ENCODE data around the gene TMCO5A. TPM values are rescaled to one million over a fixed set of nuclear protein-coding genes. Genes with fewer than 3 reads are reported as not detected.
"Not testable (repeated sequence)": the region's sequence is repeated elsewhere in the genome, so short reads cannot be mapped to it uniquely, and the experiment has no call there.

TMCO5A gene
- total RNA-seq, 1 donor from 2014 or later: not detected

- Mint-ChIP-seq H3K36me3 (no peaks in the 10 kb centered on the region), H3K4me3 (no peak overlapping the region)
Observed at GRCh38 chr15:37932549-37932948, 1.9 kb upstream of the TMCO5A start.

GRCh38 chr15:37933666-37934065 is 774 bp upstream of the TMCO5A start:
- Mint-ChIP-seq H3K9me3 (peaks cover 4% of the 10 kb centered on the region), H3K36me3 (no peaks in the 10 kb centered on the region), H3K27ac (no peak overlapping the region), H3K4me3 (no peak overlapping the region), H3K27me3 (ENCODE audit: low read depth) (peaks cover 4% of the 10 kb centered on the region), H3K4me1 (peaks cover 14% of the 10 kb centered on the region)
- TF ChIP-seq, protein P1, sequence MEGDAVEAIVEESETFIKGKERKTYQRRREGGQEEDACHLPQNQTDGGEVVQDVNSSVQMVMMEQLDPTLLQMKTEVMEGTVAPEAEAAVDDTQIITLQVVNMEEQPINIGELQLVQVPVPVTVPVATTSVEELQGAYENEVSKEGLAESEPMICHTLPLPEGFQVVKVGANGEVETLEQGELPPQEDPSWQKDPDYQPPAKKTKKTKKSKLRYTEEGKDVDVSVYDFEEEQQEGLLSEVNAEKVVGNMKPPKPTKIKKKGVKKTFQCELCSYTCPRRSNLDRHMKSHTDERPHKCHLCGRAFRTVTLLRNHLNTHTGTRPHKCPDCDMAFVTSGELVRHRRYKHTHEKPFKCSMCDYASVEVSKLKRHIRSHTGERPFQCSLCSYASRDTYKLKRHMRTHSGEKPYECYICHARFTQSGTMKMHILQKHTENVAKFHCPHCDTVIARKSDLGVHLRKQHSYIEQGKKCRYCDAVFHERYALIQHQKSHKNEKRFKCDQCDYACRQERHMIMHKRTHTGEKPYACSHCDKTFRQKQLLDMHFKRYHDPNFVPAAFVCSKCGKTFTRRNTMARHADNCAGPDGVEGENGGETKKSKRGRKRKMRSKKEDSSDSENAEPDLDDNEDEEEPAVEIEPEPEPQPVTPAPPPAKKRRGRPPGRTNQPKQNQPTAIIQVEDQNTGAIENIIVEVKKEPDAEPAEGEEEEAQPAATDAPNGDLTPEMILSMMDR (IDR thresholded peaks at IDR 0.05; ENCODE audit: unreplicated experiment): no peak
- no peak for DNase-seq (ENCODE audit: low spot score in 2 of 2, unreplicated experiment in 2 of 2)

More at GRCh38 chr15:37932549-37932948, 1.9 kb upstream of the TMCO5A start:
- Mint-ChIP-seq H3K4me1 (peaks cover 20% of the 10 kb centered on the region), H3K9me3 (peaks cover 4% of the 10 kb centered on the region), H3K27ac (no peak overlapping the region), H3K27me3 (ENCODE audit: low read depth) (peaks cover 4% of the 10 kb centered on the region)
- no peak for DNase-seq (ENCODE audit: low spot score in 2 of 2, unreplicated experiment in 2 of 2)
- TF ChIP-seq, protein P1 (IDR thresholded peaks at IDR 0.05; ENCODE audit: unreplicated experiment): no peak

DNA sequence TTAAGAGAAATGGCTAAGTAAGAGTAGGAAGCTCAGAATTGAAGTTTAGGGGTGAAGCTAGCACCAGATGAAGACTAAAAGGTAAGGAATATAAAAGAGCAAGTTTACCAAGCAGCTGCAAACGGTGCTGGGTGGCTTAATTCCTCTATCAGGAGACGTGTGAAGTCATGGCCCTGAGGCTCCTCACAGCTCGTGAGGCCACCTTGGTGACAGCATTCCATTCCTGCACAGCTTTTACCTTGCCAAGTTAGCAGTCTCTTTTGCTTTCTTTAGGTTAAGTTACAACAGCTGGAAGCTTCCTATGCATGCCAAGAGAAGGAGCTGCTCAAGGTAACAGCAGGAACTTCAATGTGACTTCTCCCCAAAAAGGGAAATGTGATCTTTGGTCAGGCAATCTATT is 6.4 kb downstream of the TMCO5A start:
- Mint-ChIP-seq H3K4me1 (no peaks in the 10 kb centered on the region), H3K4me3 (no peak overlapping the region), H3K9me3 (peaks cover 5% of the 10 kb centered on the region), H3K27me3 (ENCODE audit: low read depth) (no peaks in the 10 kb centered on the region), H3K27ac (no peak overlapping the region), H3K36me3 (peaks cover 4% of the 10 kb centered on the region)
- TF ChIP-seq, protein P1 (IDR thresholded peaks at IDR 0.05; ENCODE audit: unreplicated experiment): no peak
- no peak for DNase-seq (ENCODE audit: low spot score in 2 of 2, unreplicated experiment in 2 of 2)

DNA sequence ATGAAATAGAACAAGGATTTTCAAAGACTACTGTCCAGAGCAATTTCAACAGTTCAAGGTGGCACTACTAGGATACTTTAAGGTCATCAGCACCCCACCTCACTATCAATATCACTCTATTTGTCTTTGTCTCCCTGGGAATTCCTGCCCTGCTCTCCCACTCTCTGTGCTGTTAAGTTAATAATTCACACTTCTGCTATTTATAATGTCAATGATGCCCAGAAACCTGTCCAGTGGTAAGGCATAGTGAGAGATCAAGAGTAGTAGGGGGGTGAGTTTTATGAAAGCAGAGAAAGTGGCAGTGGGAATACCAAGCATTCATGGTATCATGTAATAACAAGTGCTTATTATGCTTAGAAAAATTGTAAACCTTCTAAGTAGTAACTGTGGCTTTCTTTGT is 7.3 kb downstream of the TMCO5A start:
- H3K36me3 Mint-ChIP-seq: peaks cover 5% of the 10 kb centered on the region
- H3K27ac Mint-ChIP-seq: no peak overlapping the region
- H3K4me3 Mint-ChIP-seq: no peak overlapping the region
- H3K9me3 Mint-ChIP-seq: peaks cover 14% of the 10 kb centered on the region
- no peaks in the 10 kb centered on the region for H3K27me3 Mint-ChIP-seq (ENCODE audit: low read depth)
- TF ChIP-seq, protein P1 (IDR thresholded peaks at IDR 0.05; ENCODE audit: unreplicated experiment): no peak
- DNase-seq (ENCODE audit: low spot score in 2 of 2, unreplicated experiment in 2 of 2): no peak
- H3K4me1 Mint-ChIP-seq: no peaks in the 10 kb centered on the region

GRCh38 chr15:37951999-37952398 is 17.6 kb downstream of the TMCO5A start:
- H3K36me3 Mint-ChIP-seq: no peaks in the 10 kb centered on the region
- H3K27me3 Mint-ChIP-seq (ENCODE audit: low read depth): peaks cover 41% of the 10 kb centered on the region
- H3K4me1 Mint-ChIP-seq: no peaks in the 10 kb centered on the region
- peaks cover 17% of the 10 kb centered on the region for H3K9me3 Mint-ChIP-seq
- no peak for DNase-seq (ENCODE audit: low spot score in 2 of 2, unreplicated experiment in 2 of 2)
- no peak overlapping the region for H3K27ac Mint-ChIP-seq
- TF ChIP-seq, protein P1 (IDR thresholded peaks at IDR 0.05; ENCODE audit: unreplicated experiment): no peak
- no peak overlapping the region for H3K4me3 Mint-ChIP-seq

DNA sequence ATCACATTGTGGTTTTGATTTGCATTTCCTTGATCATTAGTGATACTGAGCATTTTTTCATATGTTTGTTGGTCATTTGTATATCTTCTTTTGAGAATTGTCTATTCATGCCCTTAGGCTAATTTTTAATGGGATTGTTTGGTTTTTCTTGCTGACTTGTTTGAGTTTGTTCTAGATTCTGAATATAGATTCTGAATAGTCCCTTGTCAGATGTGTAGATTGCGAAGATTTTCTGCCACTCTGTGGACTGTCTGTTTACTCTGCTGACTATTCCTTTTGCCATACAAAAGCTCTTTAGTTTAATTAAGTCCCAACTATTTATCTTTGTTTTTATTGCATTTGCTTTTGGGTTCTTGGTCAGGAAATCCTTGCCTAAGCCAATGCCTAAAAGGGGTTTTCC is 26.3 kb downstream of the TMCO5A start:
- not testable (repeated sequence) for H3K4me1 Mint-ChIP-seq; H3K27ac Mint-ChIP-seq; H3K36me3 Mint-ChIP-seq; DNase-seq (ENCODE audit: low spot score in 2 of 2, unreplicated experiment in 2 of 2); H3K4me3 Mint-ChIP-seq
- Mint-ChIP-seq H3K27me3 (ENCODE audit: low read depth) (peaks cover 48% of the 10 kb centered on the region), H3K9me3 (peaks cover 37% of the 10 kb centered on the region)

Data from mesothelial cell of epicardium (in vitro differentiated cells).